HEK293 (cell line): ENCODE results near the gene IGIP.
A peak's percentile ranks its signal among the peaks of the same experiment; 100 is the strongest.

Experiments
- CTCF ChIA-PET: fragments of 350-600 bp; formaldehyde crosslinking; extraction: SDS; loops from one replicate; lab custom pipeline; 2021; ENCODE audit warnings: antibody characterized with exemption; lab: Yijun Ruan, JAX
- POLR2A ChIA-PET: fragments of 300-600 bp; formaldehyde crosslinking; extraction: SDS; loops from one replicate; lab custom pipeline; 2020; ENCODE audit warnings: antibody characterized with exemption, inconsistent platforms; lab: Yijun Ruan, JAX
- H3K27ac ChIP-seq: fragments of 200-500 bp; sonication (Bioruptor generic); 2 replicates; pipeline ENCODE4 v1.5.1; 2014; ENCODE audit warnings: low read depth, low read length, control low read depth, inconsistent platforms; ENCODE audit errors: extremely low read depth
- H3K36me3 ChIP-seq, 2 experiments: fragments of 200-500 bp in 1 of 2; sonication (Bioruptor generic) in 1 of 2; 1 replicate in 1 of 2; 2 replicates in 1 of 2; pipeline ENCODE4 v1.5.1; 2014 to 2017; ENCODE audit warnings: inconsistent platforms in 2 of 2, low read length in 2 of 2; ENCODE audit not compliant: control insufficient read depth in 2 of 2, insufficient read depth in 1 of 2
- H3K4me1 ChIP-seq: fragments of 200-500 bp; sonication (Bioruptor generic); 2 replicates; pipeline ENCODE4 v1.5.1; 2014; ENCODE audit warnings: mild to moderate bottlenecking, low read length, inconsistent platforms; ENCODE audit not compliant: control insufficient read depth, insufficient read depth
- H3K4me3 ChIP-seq: 2 replicates; pipeline ENCODE4 v1.5.1; 2011; ENCODE audit warnings: low read depth, mild to moderate bottlenecking, control low read depth, low read length, moderate library complexity
- H3K9me3 ChIP-seq: fragments of 200-500 bp; sonication (Bioruptor generic); 2 replicates; pipeline ENCODE4 v1.5.1; 2014; ENCODE audit warnings: low read depth, low read length, inconsistent platforms; ENCODE audit not compliant: control insufficient read depth, insufficient read depth
- BCL11A ChIP-seq: fragments of 450-650 bp; formaldehyde crosslinking; IDR thresholded peaks from 2 replicates; pipeline ENCODE4 v1.5.1; 2016; ENCODE audit warnings: low read depth, missing biosample characterization, missing genetic modification characterization
- KLF10 ChIP-seq: fragments of 450-650 bp; IDR thresholded peaks from 2 replicates; pipeline ENCODE4 v1.5.1; 2018; ENCODE audit warnings: missing biosample characterization, mild to moderate bottlenecking, missing genetic modification characterization
- KLF17 ChIP-seq: fragments of 450-650 bp; formaldehyde crosslinking; IDR thresholded peaks from 2 replicates; pipeline ENCODE4 v1.5.1; 2016; ENCODE audit warnings: missing biosample characterization, missing genetic modification characterization
- PRDM6 ChIP-seq: fragments of 450-650 bp; formaldehyde crosslinking; IDR thresholded peaks from 2 replicates; pipeline ENCODE4 v1.5.1; 2017; ENCODE audit warnings: missing biosample characterization, missing genetic modification characterization
- REPIN1 ChIP-seq: fragments of 450-650 bp; formaldehyde crosslinking; IDR thresholded peaks from 2 replicates; pipeline ENCODE4 v1.5.1; 2017; ENCODE audit warnings: missing biosample characterization, missing genetic modification characterization, low read depth
- REST ChIP-seq: fragments of 450-650 bp; formaldehyde crosslinking; IDR thresholded peaks from 2 replicates; pipeline ENCODE4 v1.5.1; 2016; ENCODE audit warnings: missing biosample characterization, missing genetic modification characterization
- SP7 ChIP-seq: fragments of 450-650 bp; formaldehyde crosslinking; IDR thresholded peaks from 2 replicates; pipeline ENCODE4 v1.5.1; 2016; ENCODE audit warnings: missing biosample characterization, missing genetic modification characterization
- YY1 ChIP-seq: fragments of 450-650 bp; formaldehyde crosslinking; IDR thresholded peaks from 2 replicates; pipeline ENCODE4 v1.5.1; 2018; ENCODE audit warnings: missing biosample characterization, missing genetic modification characterization
- ZBTB48 ChIP-seq: fragments of 450-650 bp; formaldehyde crosslinking; IDR thresholded peaks from 2 replicates; pipeline ENCODE4 v1.5.1; 2016; ENCODE audit warnings: missing biosample characterization, missing genetic modification characterization
- ZNF146 ChIP-seq: fragments of 450-650 bp; formaldehyde crosslinking; IDR thresholded peaks from 2 replicates; pipeline ENCODE4 v1.5.1; 2016; ENCODE audit warnings: missing biosample characterization, missing genetic modification characterization
- ZNF2 ChIP-seq: fragments of 450-650 bp; formaldehyde crosslinking; IDR thresholded peaks from 2 replicates; pipeline ENCODE4 v1.5.1; 2016; ENCODE audit warnings: missing biosample characterization, missing genetic modification characterization
- ZNF26 ChIP-seq: fragments of 450-650 bp; formaldehyde crosslinking; IDR thresholded peaks from 2 replicates; pipeline ENCODE4 v1.5.1; 2016; ENCODE audit warnings: missing biosample characterization, missing genetic modification characterization
- ZNF280D ChIP-seq: fragments of 450-650 bp; formaldehyde crosslinking; IDR thresholded peaks from 2 replicates; pipeline ENCODE4 v1.5.1; 2016; ENCODE audit warnings: missing biosample characterization, missing genetic modification characterization
- ZNF350 ChIP-seq: fragments of 450-650 bp; formaldehyde crosslinking; IDR thresholded peaks from 2 replicates; pipeline ENCODE4 v1.5.0; 2017; ENCODE audit warnings: missing biosample characterization, mild to moderate bottlenecking, missing genetic modification characterization
- ZNF549 ChIP-seq: fragments of 450-650 bp; IDR thresholded peaks from 2 replicates; pipeline ENCODE4 v1.5.1; 2018; ENCODE audit warnings: missing biosample characterization, missing genetic modification characterization, mild to moderate bottlenecking, inconsistent platforms, moderate library complexity
- ZNF639 ChIP-seq: fragments of 450-650 bp; formaldehyde crosslinking; IDR thresholded peaks from 2 replicates; pipeline ENCODE4 v1.5.1; 2016; ENCODE audit warnings: missing biosample characterization, missing genetic modification characterization
- ZNF645 ChIP-seq: fragments of 450-650 bp; formaldehyde crosslinking; IDR thresholded peaks from 2 replicates; pipeline ENCODE4; 2016; ENCODE audit warnings: missing biosample characterization, missing genetic modification characterization
- ZNF791 ChIP-seq: fragments of 450-650 bp; formaldehyde crosslinking; IDR thresholded peaks from 2 replicates; pipeline ENCODE4 v1.5.1; 2016; ENCODE audit warnings: missing biosample characterization, missing genetic modification characterization

The IGIP gene

GRCh38 chr5:140093866-140094265 is 31.9 kb upstream of the IGIP start:
- H3K9me3 ChIP-seq, result no peaks in the 10 kb centered on the region
- no peaks in the 10 kb centered on the region for H3K36me3 ChIP-seq
- no peak overlapping the region for H3K4me3 ChIP-seq
- no peak overlapping the region for H3K27ac ChIP-seq
- CTCF ChIA-PET, result no interaction called here
- H3K4me1 ChIP-seq, result no peaks in the 10 kb centered on the region
- POLR2A ChIA-PET, result no interaction called here
- TF ChIP-seq PRDM6, result 0 out of 2 replicates have a peak, but pooled peaks have one; percentile 6
- no peak for TF ChIP-seq SP7 (tag by site-specific recombination)
- TF ChIP-seq, all 188 proteins: peak for 1

GRCh38 chr5:140094889-140095288 is 30.8 kb upstream of the IGIP start:
- POLR2A ChIA-PET, result interaction anchor here (0.8 kb wide), 1 partner anchor 13 kb away, joined by 3 read pairs; no protein-coding TSS in a partner anchor
- Histone ChIP-seq H3K4me1 (no peaks in the 10 kb centered on the region), H3K27ac (no peak overlapping the region), H3K36me3 (no peaks in the 10 kb centered on the region), H3K9me3 (no peaks in the 10 kb centered on the region), H3K4me3 (no peak overlapping the region)
- no peak for TF ChIP-seq ZNF350
- no peak for TF ChIP-seq ZNF549 (tag by site-specific recombination)
- no peak for TF ChIP-seq BCL11A (tag by site-specific recombination)
- no peak for TF ChIP-seq REST (tag by site-specific recombination)
- no peak for TF ChIP-seq YY1 (tag by site-specific recombination)
- TF ChIP-seq KLF17, result no peak
- no peak for TF ChIP-seq ZNF280D (tag by site-specific recombination)
- TF ChIP-seq ZNF2 (tag by site-specific recombination), result no peak
- TF ChIP-seq ZNF791 (tag by site-specific recombination), result no peak
- TF ChIP-seq REPIN1 (tag by site-specific recombination), result no peak
- no peak for TF ChIP-seq KLF10 (tag by site-specific recombination)
- no peak for TF ChIP-seq ZNF645 (tag by site-specific recombination)
- TF ChIP-seq ZNF146, result no peak
- no peak for TF ChIP-seq ZBTB48
- no peak for TF ChIP-seq ZNF639 (tag by site-specific recombination)
- no peak for TF ChIP-seq ZNF26 (tag by site-specific recombination)
- CTCF ChIA-PET, result interaction anchor here (0.7 kb wide), 1 partner anchor 54 kb away, joined by 3 read pairs; no protein-coding TSS in a partner anchor
